Right lobe of liver (tissue), 6 donors: ENCODE data around the gene GGTLC2. TPM values are rescaled to one million over a fixed set of nuclear protein-coding genes. Genes with fewer than 3 reads are reported as not detected.

Experiments
- ATAC-seq, 4 donors: fragments of 200-7000 bp; cut with Tn5 transposase; one replicate each; pipeline ENCODE4 v1.9.1; 2020; ENCODE audit warnings: mild to moderate bottlenecking in 4 of 4, moderate library complexity in 4 of 4
- DNase-seq, 3 donors: peaks; one replicate each; pipeline ENCODE4 v3.0.0-alpha.2; 2020
- H3K27ac ChIP-seq, 3 donors: fragments of 200-600 bp; one replicate each; pipeline ENCODE4 v1.8.0; 2022
- H3K27me3 ChIP-seq, 2 donors: fragments of 200-600 bp; one replicate each; pipeline ENCODE4 v1.8.0; 2022
- H3K36me3 ChIP-seq, 4 donors: fragments of 200-600 bp; sonication (generic) in 1 of 4; one replicate each; pipeline versions ENCODE4 v1.5.1 to v1.8.0; 2017 to 2022; ENCODE audit warnings: control low read depth in 1 of 4
- H3K4me1 ChIP-seq, 4 donors: fragments of 200-600 bp; sonication (generic) in 1 of 4; one replicate each; pipeline versions ENCODE4 v1.5.1 to v1.8.0; 2017 to 2022; ENCODE audit warnings: control low read depth in 1 of 4
- H3K4me3 ChIP-seq, 3 donors: fragments of 200-600 bp; one replicate each; pipeline ENCODE4 v1.8.0; 2022
- H3K9me3 ChIP-seq, 4 donors: fragments of 200-600 bp; sonication (generic) in 1 of 4; one replicate each; pipeline versions ENCODE4 v1.5.1 to v1.8.0; 2017 to 2022; ENCODE audit warnings: control low read depth in 1 of 4
- CTCF ChIP-seq, 4 donors: fragments of 200-600 bp in 3 of 4; fragments of 450-650 bp in 1 of 4; IDR thresholded peaks; one replicate each; pipeline versions ENCODE4 v1.5.1 to v1.8.0; 2016 to 2022; ENCODE audit warnings: antibody characterized with exemption in 4 of 4, mild to moderate bottlenecking in 2 of 4
- POLR2A ChIP-seq: fragments of 450-650 bp; IDR thresholded peaks from one replicate; pipeline ENCODE4 v1.6.1; 2017; ENCODE audit warnings: antibody characterized with exemption, mild to moderate bottlenecking
- WGBS: methylation state at CpG from one replicate; pipeline ENCODE4 v1.1.6; 2018; ENCODE audit warnings: low coverage, low lambda C conversion rate; ENCODE audit not compliant: insufficient coverage; ENCODE audit errors: missing lambda C conversion rate; 5-methylcytosine and 5-hydroxymethylcytosine counted together
- intact Hi-C, 2 donors: fragments of 100-400 bp; cut with DNase I; formaldehyde crosslinking; loops; one replicate each; pipeline versions ENCODE4 v1.11.2 to v1.14.1; 2022
- total RNA-seq, 6 experiments: library from RNA; depleted of rRNA in 2 of 6; stranded (reverse); fragments of >200 nt in 2 of 6; fragmentation: NEBNext Ultra II Directional in 3 of 6; extraction: Animal tissue kit (Norgen Biotek cat#: 25700) in 3 of 6; gene quantifications; one replicate each; pipeline versions ENCODE4 v1.1.0 to v1.2.4, GENCODE V29; 2016 to 2023
- donor health status: DM: no; HTN: yes; CAD: no.
- donor health status: DM: no; HTN: no; CAD: no.
- donor health status: DM: no; HTN: no; CAD: no.
- donor health status: DM: no; HTN: yes; CAD: no.
- donor health status: DM: no; HTN: yes; CAD: no.

GGTLC2 gene
- total RNA-seq, 6 experiments from 2014 or later, result not detected

GRCh38 chr22:22612516-22612915, 31.9 kb upstream of the GGTLC2 start:
- Histone ChIP-seq H3K27ac (no peak overlapping the region), H3K4me3 (no peak overlapping the region), H3K36me3 (no peaks in the 10 kb centered on the region), H3K9me3 (no peaks in the 10 kb centered on the region), H3K4me1 (no peaks in the 10 kb centered on the region), H3K27me3 (no peaks in the 10 kb centered on the region)
- DNase-seq, result no peak
- intact Hi-C loops, result no loop called here
- 76% methylated on average over 2 of the region's 2 CpGs for WGBS
- TF ChIP-seq POLR2A (no peak), CTCF (IDR thresholded peaks at IDR 0.05) (no peak)
- ATAC-seq, result no peak

GRCh38 chr22:22614065-22614464, 30.3 kb upstream of the GGTLC2 start:
- H3K27ac ChIP-seq, result no peak overlapping the region
- H3K9me3 ChIP-seq, result no peaks in the 10 kb centered on the region
- H3K4me1 ChIP-seq, result no peaks in the 10 kb centered on the region
- WGBS, result 59% methylated on average over 3 of the region's 3 CpGs
- H3K27me3 ChIP-seq, result no peaks in the 10 kb centered on the region
- ATAC-seq (no peak), DNase-seq (no peak)
- no peaks in the 10 kb centered on the region for H3K36me3 ChIP-seq
- no peak for TF ChIP-seq POLR2A
- TF ChIP-seq CTCF (IDR thresholded peaks at IDR 0.05), result no peak
- intact Hi-C loops, result no loop called here
- no peak overlapping the region for H3K4me3 ChIP-seq

GRCh38 chr22:22616636-22617035, 27.8 kb upstream of the GGTLC2 start:
- no peak for DNase-seq
- no peak for ATAC-seq
- Histone ChIP-seq H3K27ac (no peak overlapping the region), H3K4me3 (no peak overlapping the region), H3K36me3 (no peaks in the 10 kb centered on the region), H3K27me3 (no peaks in the 10 kb centered on the region), H3K9me3 (no peaks in the 10 kb centered on the region), H3K4me1 (no peaks in the 10 kb centered on the region)
- TF ChIP-seq CTCF (IDR thresholded peaks at IDR 0.05) (no peak), POLR2A (no peak)
- intact Hi-C loops, result no loop called here
- 19% methylated on average over 4 of the region's 5 CpGs for WGBS

GRCh38 chr22:22618448-22618847, 26.0 kb upstream of the GGTLC2 start:
- intact Hi-C loops, result no loop called here
- DNase-seq (no peak), ATAC-seq (peak in 1 of 4 donors; percentile 16)
- no peaks in the 10 kb centered on the region for H3K9me3 ChIP-seq
- H3K4me3 ChIP-seq, result no peak overlapping the region
- H3K27me3 ChIP-seq, result no peaks in the 10 kb centered on the region
- no peak for TF ChIP-seq CTCF (IDR thresholded peaks at IDR 0.05)
- no peak for TF ChIP-seq POLR2A
- H3K27ac ChIP-seq, result no peak overlapping the region
- no peaks in the 10 kb centered on the region for H3K36me3 ChIP-seq
- H3K4me1 ChIP-seq, result no peaks in the 10 kb centered on the region
- 60% methylated on average over 1 of the region's 7 CpGs for WGBS

- ATAC-seq, result no peak
These were observed 25.5 kb upstream of the GGTLC2 start for GRCh38 chr22:22618923-22619322.

More at GRCh38 chr22:22618923-22619322, 25.5 kb upstream of the GGTLC2 start:
- H3K4me3 ChIP-seq, result no peak overlapping the region
- H3K36me3 ChIP-seq, result no peaks in the 10 kb centered on the region
- no peaks in the 10 kb centered on the region for H3K4me1 ChIP-seq
- H3K27ac ChIP-seq, result no peak overlapping the region
- intact Hi-C loops, result no loop called here
- 60% methylated on average over 2 of the region's 2 CpGs for WGBS
- no peak for DNase-seq
- H3K9me3 ChIP-seq, result no peaks in the 10 kb centered on the region
- no peak for TF ChIP-seq POLR2A
- TF ChIP-seq CTCF (IDR thresholded peaks at IDR 0.05), result no peak
- no peaks in the 10 kb centered on the region for H3K27me3 ChIP-seq
